ENCODE data around the gene TRIM31. TPM values are rescaled to one million over a fixed set of nuclear protein-coding genes. Genes with fewer than 3 reads are reported as not detected.

The TRIM31 gene
- total RNA-seq, 1 experiment from 2014 or later = not detected

GRCh38 chr6:30143780-30144179, 30.9 kb upstream of the TRIM31 start:
- Histone ChIP-seq H3K14ac (ENCODE audit: insufficient read depth, low read length) (no peak overlapping the region), H2BK20ac (ENCODE audit: low read depth, low read length, poor library complexity, severe bottlenecking) (no peak overlapping the region), H3K9ac (ENCODE audit: extremely low read depth, insufficient read length, low read length) (no peak overlapping the region), H3K27me3 (ENCODE audit: insufficient read depth, low read length) (no peaks in the 10 kb centered on the region), H3K18ac (ENCODE audit: insufficient read length, low read depth, low read length) (no peak overlapping the region), H2BK12ac (ENCODE audit: insufficient read length, low read depth, low read length) (no peak overlapping the region), H4K5ac (ENCODE audit: insufficient read length, low read depth, low read length) (no peak overlapping the region), H3K56ac (ENCODE audit: insufficient read length, low read depth, low read length) (no peak overlapping the region), H3K9me3 (ENCODE audit: control insufficient read depth, low read depth, low read length) (no peaks in the 10 kb centered on the region), H3K4me2 (ENCODE audit: insufficient read depth, insufficient read length, low read length) (no peak overlapping the region), H3K23ac (ENCODE audit: insufficient read length, low read depth, low read length) (no peak overlapping the region), H2BK120ac (ENCODE audit: low read depth, low read length, poor library complexity, severe bottlenecking) (no peak overlapping the region), H4K91ac (ENCODE audit: insufficient read length, low read depth, low read length) (no peak overlapping the region), H3K4me1 (ENCODE audit: insufficient read depth, low read length) (peaks cover 3% of the 10 kb centered on the region; the same call in 1 of the 2 replicates), H4K8ac (replicated peaks; ENCODE audit: insufficient read length, low read depth, low read length) (no peak overlapping the region), H3K27ac (ENCODE audit: insufficient read length, low read depth, low read length) (no peak overlapping the region), H2BK15ac (ENCODE audit: low read depth, low read length) (no peak overlapping the region), H4K20me1 (ENCODE audit: control insufficient read depth, insufficient read depth, insufficient read length) (no peaks in the 10 kb centered on the region), H2AK5ac (ENCODE audit: insufficient read length, low read length) (no peak overlapping the region), H2BK5ac (ENCODE audit: insufficient read length, low read length) (no peak overlapping the region), H3K4ac (ENCODE audit: low read depth, low read length) (no peak overlapping the region), H3T11ph (ENCODE audit: low read length) (no peak overlapping the region), H2AFZ (ENCODE audit: low read length) (no peak overlapping the region), H3K79me1 (ENCODE audit: insufficient read depth, low read depth, low read length, poor library complexity, severe bottlenecking) (no peaks in the 10 kb centered on the region), H3K23me2 (ENCODE audit: insufficient read length, low read depth, low read length, poor library complexity, severe bottlenecking) (no peaks in the 10 kb centered on the region), H3K79me2 (ENCODE audit: insufficient read depth, low read length) (no peaks in the 10 kb centered on the region)
- Mint-ChIP-seq H3K36me3 (ENCODE audit: insufficient read depth in 1 of 3, low read depth in 3 of 3) (no peaks in the 10 kb centered on the region), H3K4me3 (no peak overlapping the region), H3K9me3 (no peaks in the 10 kb centered on the region), H3K27me3 (ENCODE audit: low read depth) (peaks cover 60% of the 10 kb centered on the region), H3K27ac (no peak overlapping the region), H3K4me1 (peaks cover 8 to 9% of the 10 kb centered on the region in 2 experiments)
- DNase-seq = no peak
- no CpG with 5 or more reads among the region's 2 CpGs for WGBS (ENCODE audit: extremely low coverage, insufficient read length, low lambda C conversion rate)
- TF ChIP-seq, protein P1, sequence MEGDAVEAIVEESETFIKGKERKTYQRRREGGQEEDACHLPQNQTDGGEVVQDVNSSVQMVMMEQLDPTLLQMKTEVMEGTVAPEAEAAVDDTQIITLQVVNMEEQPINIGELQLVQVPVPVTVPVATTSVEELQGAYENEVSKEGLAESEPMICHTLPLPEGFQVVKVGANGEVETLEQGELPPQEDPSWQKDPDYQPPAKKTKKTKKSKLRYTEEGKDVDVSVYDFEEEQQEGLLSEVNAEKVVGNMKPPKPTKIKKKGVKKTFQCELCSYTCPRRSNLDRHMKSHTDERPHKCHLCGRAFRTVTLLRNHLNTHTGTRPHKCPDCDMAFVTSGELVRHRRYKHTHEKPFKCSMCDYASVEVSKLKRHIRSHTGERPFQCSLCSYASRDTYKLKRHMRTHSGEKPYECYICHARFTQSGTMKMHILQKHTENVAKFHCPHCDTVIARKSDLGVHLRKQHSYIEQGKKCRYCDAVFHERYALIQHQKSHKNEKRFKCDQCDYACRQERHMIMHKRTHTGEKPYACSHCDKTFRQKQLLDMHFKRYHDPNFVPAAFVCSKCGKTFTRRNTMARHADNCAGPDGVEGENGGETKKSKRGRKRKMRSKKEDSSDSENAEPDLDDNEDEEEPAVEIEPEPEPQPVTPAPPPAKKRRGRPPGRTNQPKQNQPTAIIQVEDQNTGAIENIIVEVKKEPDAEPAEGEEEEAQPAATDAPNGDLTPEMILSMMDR (conservative IDR thresholded peaks at IDR 0.05) = no peak
